ENCODE data around the gene DCHS2. TPM values are rescaled to one million over a fixed set of nuclear protein-coding genes. Genes with fewer than 3 reads are reported as not detected.

DCHS2 gene
- total RNA-seq, 1 donor from 2014 or later, result 97.4 TPM

DNA sequence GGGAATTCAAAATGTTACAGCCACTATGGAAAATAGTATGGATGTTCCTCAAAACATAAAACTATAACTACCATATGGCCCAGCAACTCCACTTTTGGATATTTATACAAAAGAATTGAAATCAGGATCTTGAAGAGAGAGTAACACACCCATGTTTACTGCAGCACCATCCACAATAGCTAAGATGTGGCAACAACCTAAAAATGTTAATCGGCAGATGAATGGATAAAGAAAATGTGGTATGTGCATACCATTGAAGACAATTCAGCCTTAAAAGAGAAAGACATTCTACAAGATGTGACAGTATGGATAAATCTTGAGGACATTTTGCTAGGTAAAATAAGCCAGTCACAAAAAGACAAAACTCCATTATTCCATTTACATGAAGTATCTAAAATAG, 171.9 kb downstream of the DCHS2 start:
- Mint-ChIP-seq H3K36me3 (ENCODE audit: unreplicated experiment) (no peaks in the 10 kb centered on the region), H3K9me3 (ENCODE audit: unreplicated experiment) (peaks cover 2% of the 10 kb centered on the region), H3K4me1 (ENCODE audit: low read depth, unreplicated experiment) (no peaks in the 10 kb centered on the region), H3K27me3 (ENCODE audit: unreplicated experiment) (no peaks in the 10 kb centered on the region), H3K27ac (ENCODE audit: unreplicated experiment) (no peak overlapping the region), H3K4me3 (ENCODE audit: unreplicated experiment) (no peak overlapping the region)
- TF ChIP-seq, protein P1, sequence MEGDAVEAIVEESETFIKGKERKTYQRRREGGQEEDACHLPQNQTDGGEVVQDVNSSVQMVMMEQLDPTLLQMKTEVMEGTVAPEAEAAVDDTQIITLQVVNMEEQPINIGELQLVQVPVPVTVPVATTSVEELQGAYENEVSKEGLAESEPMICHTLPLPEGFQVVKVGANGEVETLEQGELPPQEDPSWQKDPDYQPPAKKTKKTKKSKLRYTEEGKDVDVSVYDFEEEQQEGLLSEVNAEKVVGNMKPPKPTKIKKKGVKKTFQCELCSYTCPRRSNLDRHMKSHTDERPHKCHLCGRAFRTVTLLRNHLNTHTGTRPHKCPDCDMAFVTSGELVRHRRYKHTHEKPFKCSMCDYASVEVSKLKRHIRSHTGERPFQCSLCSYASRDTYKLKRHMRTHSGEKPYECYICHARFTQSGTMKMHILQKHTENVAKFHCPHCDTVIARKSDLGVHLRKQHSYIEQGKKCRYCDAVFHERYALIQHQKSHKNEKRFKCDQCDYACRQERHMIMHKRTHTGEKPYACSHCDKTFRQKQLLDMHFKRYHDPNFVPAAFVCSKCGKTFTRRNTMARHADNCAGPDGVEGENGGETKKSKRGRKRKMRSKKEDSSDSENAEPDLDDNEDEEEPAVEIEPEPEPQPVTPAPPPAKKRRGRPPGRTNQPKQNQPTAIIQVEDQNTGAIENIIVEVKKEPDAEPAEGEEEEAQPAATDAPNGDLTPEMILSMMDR (IDR thresholded peaks at IDR 0.05; ENCODE audit: partially characterized antibody, unreplicated experiment), result no peak
- no peak for DNase-seq

DNA sequence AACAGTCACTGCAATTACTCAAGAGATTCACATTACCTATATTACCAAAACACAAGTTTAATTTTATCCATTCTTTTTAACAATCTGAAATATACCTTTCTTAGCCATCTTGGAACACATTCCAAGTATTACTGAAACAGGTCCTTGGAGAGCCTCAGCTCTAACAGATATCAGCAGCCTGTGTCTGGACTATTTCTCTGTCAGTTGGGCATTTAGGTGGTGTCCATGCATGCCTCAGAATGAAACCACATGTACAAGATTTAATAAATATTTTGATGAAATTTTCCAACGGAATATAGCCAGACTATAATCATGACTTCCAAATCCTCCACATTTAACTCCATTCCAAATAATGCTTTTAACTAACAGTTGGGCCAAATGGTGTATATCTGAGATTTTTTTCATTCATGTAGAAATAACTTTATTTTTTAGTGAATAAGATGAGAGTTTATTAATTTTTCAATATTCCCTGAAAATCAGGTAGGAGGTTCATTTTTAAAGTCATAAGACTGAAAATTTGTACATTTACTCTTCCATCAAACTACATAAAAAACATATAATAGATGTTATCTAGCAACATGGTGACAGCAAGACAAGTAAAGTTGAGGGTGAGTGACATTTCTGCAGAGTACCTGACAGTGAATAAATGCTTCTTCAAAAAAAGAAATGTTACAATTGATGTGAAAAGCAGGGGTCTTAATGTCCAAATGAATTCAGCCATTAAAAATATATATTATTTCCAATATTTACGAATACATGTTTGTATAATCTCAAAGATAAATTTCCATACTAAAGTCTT, 174.2 kb downstream of the DCHS2 start:
- H3K9me3 Mint-ChIP-seq (ENCODE audit: unreplicated experiment), result peaks cover 2% of the 10 kb centered on the region
- no peaks in the 10 kb centered on the region for H3K27me3 Mint-ChIP-seq (ENCODE audit: unreplicated experiment)
- H3K36me3 Mint-ChIP-seq (ENCODE audit: unreplicated experiment), result no peaks in the 10 kb centered on the region
- H3K27ac Mint-ChIP-seq (ENCODE audit: unreplicated experiment), result no peak overlapping the region
- no peaks in the 10 kb centered on the region for H3K4me1 Mint-ChIP-seq (ENCODE audit: low read depth, unreplicated experiment)
- no peak for DNase-seq
- TF ChIP-seq, protein P1 (IDR thresholded peaks at IDR 0.05; ENCODE audit: partially characterized antibody, unreplicated experiment), result no peak
- no peak overlapping the region for H3K4me3 Mint-ChIP-seq (ENCODE audit: unreplicated experiment)

DNA sequence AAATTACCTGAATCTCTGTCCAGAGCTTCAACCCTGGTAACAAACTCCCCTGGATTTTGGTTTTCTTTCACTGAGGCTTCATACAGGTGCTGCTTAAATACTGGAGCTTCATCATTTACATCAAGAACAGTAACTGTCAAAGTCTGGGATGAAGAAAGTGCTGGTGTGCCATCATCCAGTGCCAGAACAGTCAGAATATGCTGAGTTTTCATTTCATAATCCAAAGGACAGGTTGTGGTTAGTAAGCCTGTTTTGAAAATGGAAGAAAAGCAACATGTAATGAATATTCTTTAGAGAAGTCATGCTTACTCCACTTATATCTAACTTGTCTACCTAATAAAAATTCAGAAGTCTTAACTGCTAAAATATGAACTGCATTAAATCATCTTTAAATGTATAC, 175.9 kb downstream of the DCHS2 start:
- Mint-ChIP-seq H3K4me1 (ENCODE audit: low read depth, unreplicated experiment) (no peaks in the 10 kb centered on the region), H3K27me3 (ENCODE audit: unreplicated experiment) (no peaks in the 10 kb centered on the region), H3K4me3 (ENCODE audit: unreplicated experiment) (no peak overlapping the region), H3K36me3 (ENCODE audit: unreplicated experiment) (no peaks in the 10 kb centered on the region), H3K9me3 (ENCODE audit: unreplicated experiment) (peaks cover 2% of the 10 kb centered on the region), H3K27ac (ENCODE audit: unreplicated experiment) (no peak overlapping the region)
- TF ChIP-seq, protein P1 (IDR thresholded peaks at IDR 0.05; ENCODE audit: partially characterized antibody, unreplicated experiment), result no peak
- DNase-seq, result no peak

DNA sequence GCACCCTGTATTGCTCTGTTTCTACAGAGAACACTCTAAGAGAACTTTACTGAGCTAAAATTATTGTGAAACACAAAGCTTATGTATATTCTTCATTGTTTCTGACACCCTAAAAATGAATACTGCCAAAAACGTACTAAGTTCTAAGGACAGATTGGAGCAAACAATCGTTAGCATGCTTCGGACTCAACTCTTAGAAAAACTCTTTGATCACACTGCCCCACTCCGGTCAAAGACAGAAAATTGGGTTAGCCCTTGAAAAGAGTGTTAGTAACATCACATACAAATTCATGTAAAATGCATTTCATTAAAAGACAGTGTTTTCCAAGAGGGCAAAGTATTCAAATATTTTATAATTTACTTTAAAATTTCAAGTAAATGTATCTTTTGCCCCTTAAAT, 177.4 kb downstream of the DCHS2 start:
- TF ChIP-seq, protein P1 (IDR thresholded peaks at IDR 0.05; ENCODE audit: partially characterized antibody, unreplicated experiment), result no peak
- Mint-ChIP-seq H3K9me3 (ENCODE audit: unreplicated experiment) (peaks cover 2% of the 10 kb centered on the region), H3K36me3 (ENCODE audit: unreplicated experiment) (peaks cover 3% of the 10 kb centered on the region), H3K27me3 (ENCODE audit: unreplicated experiment) (no peaks in the 10 kb centered on the region), H3K4me1 (ENCODE audit: low read depth, unreplicated experiment) (no peaks in the 10 kb centered on the region), H3K27ac (ENCODE audit: unreplicated experiment) (no peak overlapping the region), H3K4me3 (ENCODE audit: unreplicated experiment) (no peak overlapping the region)
- no peak for DNase-seq

DNA sequence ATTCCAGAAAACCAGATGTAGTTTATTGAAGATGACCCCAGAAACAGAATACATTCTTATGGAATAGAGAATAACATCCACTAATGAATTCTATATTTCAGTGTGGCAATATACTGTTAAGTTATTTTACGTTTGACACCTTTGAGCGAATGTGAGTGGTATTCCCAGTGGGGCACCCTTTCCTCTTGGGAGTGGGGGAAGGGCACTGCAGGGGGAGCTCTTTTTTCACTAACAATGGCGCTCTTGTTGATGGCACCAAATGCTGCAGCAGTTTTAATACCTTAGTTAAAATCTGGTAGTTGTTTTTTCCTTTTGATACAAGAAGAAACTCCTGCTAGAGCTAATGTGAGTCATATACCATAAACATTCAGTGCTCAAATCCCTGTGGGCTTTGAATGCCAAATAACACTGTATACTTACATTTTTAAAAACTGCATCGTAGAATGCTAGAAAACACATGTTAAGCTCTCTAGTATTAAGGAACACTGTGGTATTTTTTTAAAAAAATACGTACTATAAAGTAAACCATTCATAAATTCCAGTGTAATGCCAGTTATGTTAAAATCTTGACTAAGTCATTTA, 178.5 kb downstream of the DCHS2 start:
- no peaks in the 10 kb centered on the region for H3K9me3 Mint-ChIP-seq (ENCODE audit: unreplicated experiment)
- H3K4me3 Mint-ChIP-seq (ENCODE audit: unreplicated experiment), result no peak overlapping the region
- H3K27me3 Mint-ChIP-seq (ENCODE audit: unreplicated experiment), result no peaks in the 10 kb centered on the region
- no peak overlapping the region for H3K27ac Mint-ChIP-seq (ENCODE audit: unreplicated experiment)
- H3K4me1 Mint-ChIP-seq (ENCODE audit: low read depth, unreplicated experiment), result no peaks in the 10 kb centered on the region
- DNase-seq, result no peak
- TF ChIP-seq, protein P1 (IDR thresholded peaks at IDR 0.05; ENCODE audit: partially characterized antibody, unreplicated experiment), result no peak
- H3K36me3 Mint-ChIP-seq (ENCODE audit: unreplicated experiment), result peaks cover 15% of the 10 kb centered on the region

Data from glutamatergic neuron (in vitro differentiated cells).